Vagina (tissue), 2 donors: ENCODE data around the gene SMPD3. TPM values are rescaled to one million over a fixed set of nuclear protein-coding genes. Genes with fewer than 3 reads are reported as not detected.

Experiments
- DNase-seq, 2 donors: peaks; one replicate each; pipeline ENCODE4 v3.0.0-alpha.2; 2017; ENCODE audit errors: extremely low spot score in 2 of 2
- H3K27ac ChIP-seq: fragments of 200-600 bp; sonication (generic); one replicate; pipeline ENCODE4 v1.5.1; 2019
- H3K27me3 ChIP-seq: fragments of 200-600 bp; sonication (generic); one replicate; pipeline ENCODE4 v1.5.1; 2019
- H3K36me3 ChIP-seq, 2 donors: fragments of 200-600 bp; sonication (generic); one replicate each; pipeline ENCODE4 v1.5.1; 2017 to 2019
- H3K4me1 ChIP-seq: fragments of 200-600 bp; sonication (generic); one replicate; pipeline ENCODE4 v1.5.1; 2019
- H3K4me3 ChIP-seq, 2 donors: fragments of 200-600 bp; sonication (generic); 1 replicate in 1 of 2; 2 replicates in 1 of 2; pipeline ENCODE4 v1.5.1; 2016 to 2019
- H3K9me3 ChIP-seq: fragments of 200-600 bp; sonication (generic); one replicate; pipeline ENCODE4 v1.5.1; 2019
- CTCF ChIP-seq, 3 experiments: fragments of 450-650 bp in 2 of 3; fragments of 200-600 bp in 1 of 3; sonication (generic) in 1 of 3; IDR thresholded peaks; one replicate each; pipeline ENCODE4 v1.5.1; 2017 to 2019; ENCODE audit warnings: antibody characterized with exemption in 3 of 3, mild to moderate bottlenecking in 2 of 3, moderate library complexity in 2 of 3
- POLR2A ChIP-seq, 2 donors: fragments of 450-650 bp; IDR thresholded peaks; one replicate each; pipeline ENCODE4 v1.6.1; 2017; ENCODE audit warnings: antibody characterized with exemption in 2 of 2, mild to moderate bottlenecking in 2 of 2, moderate library complexity in 2 of 2
- POLR2AphosphoS5 ChIP-seq, 2 donors: sonication (generic); formaldehyde crosslinking; IDR thresholded peaks; one replicate each; pipeline ENCODE4 v1.9.0; 2017; ENCODE audit warnings: antibody characterized with exemption in 2 of 2, mild to moderate bottlenecking in 2 of 2, low read depth in 1 of 2; ENCODE audit not compliant: insufficient read depth in 1 of 2
- intact Hi-C: fragments of 100-400 bp; cut with DNase I; formaldehyde crosslinking; loops from one replicate; pipeline ENCODE4 v1.15.1; 2023
- total RNA-seq: library from RNA; depleted of rRNA; stranded (reverse); fragments of >200 nt; gene quantifications from one replicate; pipeline ENCODE4 v1.2.3, GENCODE V29; 2016

SMPD3 gene
- total RNA-seq, 1 donor from 2014 or later = 3.4 TPM

DNA sequence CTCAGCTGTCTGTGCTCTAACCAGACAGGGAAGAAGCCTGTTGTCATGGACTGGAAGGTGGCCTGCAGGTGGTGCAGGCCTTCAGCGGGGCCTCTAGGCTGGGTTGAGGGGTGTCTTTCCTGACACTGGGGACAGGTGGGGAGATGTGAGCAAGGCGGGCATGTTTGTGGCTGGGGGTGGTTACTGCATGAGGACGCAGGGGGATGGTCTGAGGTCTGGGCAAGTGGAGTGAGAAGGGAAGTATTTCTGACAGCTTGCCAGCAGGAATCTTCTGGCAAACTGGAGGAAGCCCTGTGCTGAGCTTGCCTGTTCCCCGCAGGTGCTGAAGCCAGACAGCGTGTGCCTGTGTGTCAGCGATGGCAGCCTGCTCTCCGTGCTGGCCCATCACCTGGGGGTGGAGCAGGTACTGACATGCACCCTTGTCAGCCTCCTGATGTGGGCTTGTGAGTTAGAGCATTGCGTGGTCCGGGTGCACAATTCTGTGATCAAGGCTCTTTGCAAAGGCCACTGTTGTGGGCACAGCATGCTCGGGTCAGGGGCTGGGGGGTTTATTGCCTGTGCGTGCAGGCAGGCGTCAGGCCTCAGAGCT is 101.3 kb downstream of the SMPD3 start:
- peaks cover 0 to 60% of the 10 kb centered on the region in 2 donors for H3K36me3 ChIP-seq
- intact Hi-C loops = no loop called here
- no peak for DNase-seq

GRCh38 chr16:68345958-68346635 is 102.2 kb downstream of the SMPD3 start:
- no peak for TF ChIP-seq POLR2A (IDR thresholded peaks at IDR 0.05)
- TF ChIP-seq POLR2AphosphoS5 (IDR thresholded peaks at IDR 0.05; ENCODE audit: insufficient read depth in 1 of 2, low read depth in 1 of 2) = no peak
- no peak for TF ChIP-seq CTCF (IDR thresholded peaks at IDR 0.05)
- Histone ChIP-seq H3K4me3 (no peak overlapping the region), H3K4me1 (no peaks in the 10 kb centered on the region), H3K9me3 (no peaks in the 10 kb centered on the region), H3K27ac (no peak overlapping the region), H3K27me3 (no peaks in the 10 kb centered on the region), H3K36me3 (peaks cover 0 to 53% of the 10 kb centered on the region in 2 donors)
- intact Hi-C loops = no loop called here
- no peak for DNase-seq

More for the DNA sequence above, 101.3 kb downstream of the SMPD3 start:
- H3K9me3 ChIP-seq = no peaks in the 10 kb centered on the region
- no peak overlapping the region for H3K27ac ChIP-seq
- no peaks in the 10 kb centered on the region for H3K27me3 ChIP-seq
- TF ChIP-seq CTCF (IDR thresholded peaks at IDR 0.05) (no peak), POLR2AphosphoS5 (IDR thresholded peaks at IDR 0.05; ENCODE audit: insufficient read depth in 1 of 2, low read depth in 1 of 2) (no peak)
- H3K4me3 ChIP-seq = no peak overlapping the region
- H3K4me1 ChIP-seq = no peaks in the 10 kb centered on the region

GRCh38 chr16:68345351-68345810 is 102.9 kb downstream of the SMPD3 start:
- no peak for DNase-seq
- peaks cover 0 to 55% of the 10 kb centered on the region in 2 donors for H3K36me3 ChIP-seq
- H3K4me3 ChIP-seq = no peak overlapping the region
- H3K4me1 ChIP-seq = no peaks in the 10 kb centered on the region
- intact Hi-C loops = no loop called here
- no peaks in the 10 kb centered on the region for H3K9me3 ChIP-seq
- no peak for TF ChIP-seq POLR2AphosphoS5 (IDR thresholded peaks at IDR 0.05; ENCODE audit: insufficient read depth in 1 of 2, low read depth in 1 of 2)
- TF ChIP-seq POLR2A (IDR thresholded peaks at IDR 0.05) = no peak
- TF ChIP-seq CTCF (IDR thresholded peaks at IDR 0.05) = no peak
- no peak overlapping the region for H3K27ac ChIP-seq
- H3K27me3 ChIP-seq = no peaks in the 10 kb centered on the region

DNA sequence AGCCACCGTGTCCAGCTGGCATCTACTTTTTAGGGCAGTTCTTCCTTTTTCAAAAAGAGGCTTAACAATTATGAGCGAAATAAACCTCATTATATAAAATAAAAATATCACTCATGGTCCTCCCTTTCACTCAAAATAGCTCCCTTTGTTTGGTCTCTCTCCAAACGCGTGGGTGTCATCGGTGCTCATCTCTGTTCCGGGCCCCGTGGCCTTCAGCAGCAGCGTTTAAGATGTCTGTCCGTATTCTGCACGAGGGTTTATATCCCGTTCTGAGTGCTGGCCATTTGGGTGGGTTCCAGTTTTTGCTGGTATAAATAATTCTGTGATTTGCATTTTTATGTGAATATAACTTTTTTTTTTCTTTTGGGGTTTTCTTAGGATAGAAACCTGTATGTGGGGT is 104.1 kb downstream of the SMPD3 start:
- Histone ChIP-seq H3K27ac (no peak overlapping the region), H3K4me1 (no peaks in the 10 kb centered on the region), H3K9me3 (no peaks in the 10 kb centered on the region), H3K4me3 (no peak overlapping the region), H3K36me3 (peaks cover 0 to 59% of the 10 kb centered on the region in 2 donors), H3K27me3 (no peaks in the 10 kb centered on the region)
- TF ChIP-seq POLR2AphosphoS5 (IDR thresholded peaks at IDR 0.05; ENCODE audit: insufficient read depth in 1 of 2, low read depth in 1 of 2) = no peak
- TF ChIP-seq POLR2A (IDR thresholded peaks at IDR 0.05) = no peak
- TF ChIP-seq CTCF (IDR thresholded peaks at IDR 0.05) = no peak
- intact Hi-C loops = no loop called here
- no peak for DNase-seq

DNA sequence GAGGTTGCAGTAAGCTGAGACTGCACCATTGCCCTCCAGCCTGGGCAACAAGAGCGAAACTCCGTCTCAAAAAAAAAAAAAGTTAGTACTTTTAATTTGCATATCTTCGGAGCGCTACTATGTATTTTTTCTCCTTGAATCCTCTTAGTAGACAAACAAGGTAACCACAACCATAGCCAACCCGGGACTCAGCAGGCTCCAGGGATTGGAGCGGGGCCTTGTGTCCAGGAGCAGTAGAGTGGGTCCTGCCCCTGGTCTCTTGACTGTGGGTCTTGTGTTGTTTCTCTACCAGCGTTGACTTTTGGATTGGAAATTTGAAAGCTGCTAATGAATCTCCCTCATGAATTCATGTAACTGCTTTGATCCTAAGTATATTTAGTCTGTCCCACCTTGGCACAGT is 105.2 kb downstream of the SMPD3 start:
- intact Hi-C loops = no loop called here

More for the DNA sequence above, 105.2 kb downstream of the SMPD3 start:
- no peaks in the 10 kb centered on the region for H3K9me3 ChIP-seq
- no peak overlapping the region for H3K4me3 ChIP-seq
- no peaks in the 10 kb centered on the region for H3K27me3 ChIP-seq
- peaks cover 0 to 58% of the 10 kb centered on the region in 2 donors for H3K36me3 ChIP-seq
- no peak for TF ChIP-seq CTCF (IDR thresholded peaks at IDR 0.05)
- TF ChIP-seq POLR2A (IDR thresholded peaks at IDR 0.05) = no peak
- TF ChIP-seq POLR2AphosphoS5 (IDR thresholded peaks at IDR 0.05; ENCODE audit: insufficient read depth in 1 of 2, low read depth in 1 of 2) = no peak
- H3K27ac ChIP-seq = no peak overlapping the region
- H3K4me1 ChIP-seq = no peaks in the 10 kb centered on the region
- no peak for DNase-seq
